ENCODE data around the gene FAM199X.

DNA sequence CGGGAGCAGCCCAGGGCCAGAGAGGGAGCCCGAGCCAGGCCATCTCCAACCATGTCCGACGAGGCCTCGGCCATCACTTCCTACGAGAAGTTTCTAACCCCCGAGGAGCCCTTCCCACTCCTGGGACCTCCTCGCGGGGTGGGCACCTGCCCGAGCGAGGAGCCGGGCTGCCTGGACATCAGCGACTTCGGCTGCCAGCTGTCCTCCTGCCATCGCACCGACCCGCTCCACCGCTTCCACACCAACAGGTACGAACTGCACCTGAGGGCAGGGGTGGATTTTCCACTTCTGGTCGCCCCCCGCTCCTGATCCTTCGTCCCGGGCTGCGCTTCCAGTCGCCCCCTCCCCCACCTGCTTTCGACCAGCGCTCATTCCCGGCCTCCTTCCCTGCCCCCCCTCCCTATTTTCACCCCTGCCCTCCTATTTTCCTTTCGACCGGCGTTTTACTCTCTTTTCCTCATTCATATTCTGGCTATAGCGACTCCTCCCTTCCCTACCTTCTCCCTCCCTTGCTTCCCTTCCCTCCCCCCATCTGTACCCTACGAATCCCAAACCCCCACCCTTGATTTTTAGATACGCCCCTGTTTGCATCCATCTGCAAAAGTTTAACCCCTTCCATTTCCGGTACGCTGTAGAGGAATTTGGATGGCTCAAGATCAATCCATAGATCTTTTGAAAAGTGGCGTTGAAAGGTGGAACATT, 633 bp downstream of the FAM199X start:
- TF ChIP-seq, protein P1, sequence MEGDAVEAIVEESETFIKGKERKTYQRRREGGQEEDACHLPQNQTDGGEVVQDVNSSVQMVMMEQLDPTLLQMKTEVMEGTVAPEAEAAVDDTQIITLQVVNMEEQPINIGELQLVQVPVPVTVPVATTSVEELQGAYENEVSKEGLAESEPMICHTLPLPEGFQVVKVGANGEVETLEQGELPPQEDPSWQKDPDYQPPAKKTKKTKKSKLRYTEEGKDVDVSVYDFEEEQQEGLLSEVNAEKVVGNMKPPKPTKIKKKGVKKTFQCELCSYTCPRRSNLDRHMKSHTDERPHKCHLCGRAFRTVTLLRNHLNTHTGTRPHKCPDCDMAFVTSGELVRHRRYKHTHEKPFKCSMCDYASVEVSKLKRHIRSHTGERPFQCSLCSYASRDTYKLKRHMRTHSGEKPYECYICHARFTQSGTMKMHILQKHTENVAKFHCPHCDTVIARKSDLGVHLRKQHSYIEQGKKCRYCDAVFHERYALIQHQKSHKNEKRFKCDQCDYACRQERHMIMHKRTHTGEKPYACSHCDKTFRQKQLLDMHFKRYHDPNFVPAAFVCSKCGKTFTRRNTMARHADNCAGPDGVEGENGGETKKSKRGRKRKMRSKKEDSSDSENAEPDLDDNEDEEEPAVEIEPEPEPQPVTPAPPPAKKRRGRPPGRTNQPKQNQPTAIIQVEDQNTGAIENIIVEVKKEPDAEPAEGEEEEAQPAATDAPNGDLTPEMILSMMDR (IDR thresholded peaks at IDR 0.05), result no peak
- no peak for TF ChIP-seq POLR2A (IDR thresholded peaks at IDR 0.05)
